MCF 10A (cell line): ENCODE measurements around the gene IER2. TPM values are rescaled to one million over a fixed set of nuclear protein-coding genes. Genes with fewer than 3 reads are reported as not detected.

ENCODE experiments used
- BruUV-seq: library from RNA; stranded (reverse); fragments of 400-500 nt; replicated peaks from 2 replicates; lab custom pipeline; 2021; lab: Mats Ljungman, UMichigan
- CTCF ChIA-PET: fragments of 300-600 bp; sonication (Branson Sonifier 250); formaldehyde crosslinking; extraction: SDS; loops from one replicate; lab custom pipeline; 2021; ENCODE audit warnings: antibody characterized with exemption, inconsistent platforms; lab: Yijun Ruan, JAX
- POLR2A ChIA-PET: fragments of 300-600, 350-650 bp; sonication (Branson Sonifier 250); formaldehyde crosslinking; extraction: SDS; loops from one replicate; lab custom pipeline; 2020; ENCODE audit warnings: antibody characterized with exemption, inconsistent platforms; lab: Yijun Ruan, JAX
- DNase-seq: peaks from one replicate; pipeline ENCODE4 v3.0.0-alpha.2; 2018; ENCODE audit not compliant: unreplicated experiment
- H3K27ac Mint-ChIP-seq: one replicate; pipeline ENCODE4 v1.8.0; 2022; ENCODE audit warnings: mild to moderate bottlenecking, low read depth, mixed read lengths; ENCODE audit not compliant: unreplicated experiment
- H3K27me3 Mint-ChIP-seq: one replicate; pipeline ENCODE4 v1.8.0; 2022; ENCODE audit warnings: mixed read lengths; ENCODE audit not compliant: insufficient read depth, unreplicated experiment
- H3K36me3 Mint-ChIP-seq: one replicate; pipeline ENCODE4 v1.8.0; 2022; ENCODE audit warnings: mild to moderate bottlenecking, moderate library complexity, mixed read lengths; ENCODE audit not compliant: insufficient read depth, unreplicated experiment
- H3K4me1 Mint-ChIP-seq: one replicate; pipeline ENCODE4 v1.8.0; 2022; ENCODE audit warnings: mixed read lengths; ENCODE audit not compliant: insufficient read depth, unreplicated experiment
- H3K4me3 Mint-ChIP-seq: one replicate; pipeline ENCODE4 v1.8.0; 2022; ENCODE audit warnings: mild to moderate bottlenecking, moderate library complexity, mixed read lengths; ENCODE audit not compliant: unreplicated experiment
- H3K9me3 Mint-ChIP-seq: one replicate; pipeline ENCODE4 v1.8.0; 2022; ENCODE audit warnings: mixed read lengths; ENCODE audit not compliant: unreplicated experiment
- intact Hi-C: fragments of 100-400 bp; cut with micrococcal nuclease; formaldehyde crosslinking; loops from 2 replicates; pipeline ENCODE4 v1.14.1; 2022
- total RNA-seq: library from RNA; stranded (reverse); gene quantifications from 2 replicates; pipeline ENCODE4 v1.2.3, GENCODE V29; 2022
- TF ChIP-seq, protein P1 (sequence below): fragments of 200-600 bp; IDR thresholded peaks from one replicate; pipeline ENCODE4 v1.8.0; 2022; ENCODE audit warnings: antibody characterized with exemption, mild to moderate bottlenecking; ENCODE audit not compliant: unreplicated experiment

Gene IER2
- total RNA-seq, 1 experiment from 2014 or later = 92.3 TPM

DNA sequence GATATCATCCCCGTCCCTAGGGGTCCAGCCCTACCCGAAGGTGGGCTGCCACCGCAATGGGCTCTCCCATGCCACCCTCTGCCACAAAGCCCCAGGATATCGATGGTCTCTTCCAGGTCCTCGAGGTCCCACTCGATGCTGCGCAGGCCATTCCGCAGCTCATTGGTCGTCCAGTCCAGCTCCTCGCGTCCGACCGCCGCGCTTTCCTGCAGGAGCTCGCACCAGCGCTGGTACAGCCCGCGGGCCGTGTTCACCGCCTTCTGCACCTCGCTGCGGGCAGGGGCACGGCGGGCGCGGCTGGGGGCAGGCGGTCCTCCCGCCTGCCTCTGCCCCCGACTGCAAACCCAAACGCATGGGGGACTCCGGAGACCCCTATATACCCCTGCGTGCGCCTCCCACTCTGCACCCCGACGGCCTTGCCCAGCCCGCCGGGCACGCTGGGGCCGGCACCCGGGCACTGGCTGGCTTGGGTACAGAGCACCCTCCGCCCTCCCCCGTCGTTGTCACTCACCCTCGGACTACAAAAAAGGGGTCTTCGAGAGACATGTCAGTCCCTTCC, 504 bp upstream of the IER2 start:
- peak; percentile 48 for DNase-seq
- TF ChIP-seq, protein P1, sequence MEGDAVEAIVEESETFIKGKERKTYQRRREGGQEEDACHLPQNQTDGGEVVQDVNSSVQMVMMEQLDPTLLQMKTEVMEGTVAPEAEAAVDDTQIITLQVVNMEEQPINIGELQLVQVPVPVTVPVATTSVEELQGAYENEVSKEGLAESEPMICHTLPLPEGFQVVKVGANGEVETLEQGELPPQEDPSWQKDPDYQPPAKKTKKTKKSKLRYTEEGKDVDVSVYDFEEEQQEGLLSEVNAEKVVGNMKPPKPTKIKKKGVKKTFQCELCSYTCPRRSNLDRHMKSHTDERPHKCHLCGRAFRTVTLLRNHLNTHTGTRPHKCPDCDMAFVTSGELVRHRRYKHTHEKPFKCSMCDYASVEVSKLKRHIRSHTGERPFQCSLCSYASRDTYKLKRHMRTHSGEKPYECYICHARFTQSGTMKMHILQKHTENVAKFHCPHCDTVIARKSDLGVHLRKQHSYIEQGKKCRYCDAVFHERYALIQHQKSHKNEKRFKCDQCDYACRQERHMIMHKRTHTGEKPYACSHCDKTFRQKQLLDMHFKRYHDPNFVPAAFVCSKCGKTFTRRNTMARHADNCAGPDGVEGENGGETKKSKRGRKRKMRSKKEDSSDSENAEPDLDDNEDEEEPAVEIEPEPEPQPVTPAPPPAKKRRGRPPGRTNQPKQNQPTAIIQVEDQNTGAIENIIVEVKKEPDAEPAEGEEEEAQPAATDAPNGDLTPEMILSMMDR = no peak
- BruUV-seq = no TSS peak
- Mint-ChIP-seq H3K4me3 (peak overlapping the region; percentile 82), H3K36me3 (peaks cover 43% of the 10 kb centered on the region), H3K27ac (peak overlapping the region; percentile 92), H3K27me3 (no peaks in the 10 kb centered on the region), H3K4me1 (peaks cover 11% of the 10 kb centered on the region), H3K9me3 (no peaks in the 10 kb centered on the region)
- POLR2A ChIA-PET = interaction anchor here (0.6 to 4.0 kb wide), 10 partner anchors 15 to 203 kb away, joined by 3 to 53 read pairs (median 4); partner anchors contain the start of genes NACC1 and TRMT1
- CTCF ChIA-PET = interaction anchor here (0.7 to 1.2 kb wide), 6 partner anchors 8 to 580 kb away, joined by 3 to 4 read pairs (median 3); no protein-coding TSS in a partner anchor
- intact Hi-C loops = loop anchor here (1.0 to 10.0 kb wide), 3 partner anchors 31 to 112 kb away; partner anchors contain the start of gene NACC1

DNA sequence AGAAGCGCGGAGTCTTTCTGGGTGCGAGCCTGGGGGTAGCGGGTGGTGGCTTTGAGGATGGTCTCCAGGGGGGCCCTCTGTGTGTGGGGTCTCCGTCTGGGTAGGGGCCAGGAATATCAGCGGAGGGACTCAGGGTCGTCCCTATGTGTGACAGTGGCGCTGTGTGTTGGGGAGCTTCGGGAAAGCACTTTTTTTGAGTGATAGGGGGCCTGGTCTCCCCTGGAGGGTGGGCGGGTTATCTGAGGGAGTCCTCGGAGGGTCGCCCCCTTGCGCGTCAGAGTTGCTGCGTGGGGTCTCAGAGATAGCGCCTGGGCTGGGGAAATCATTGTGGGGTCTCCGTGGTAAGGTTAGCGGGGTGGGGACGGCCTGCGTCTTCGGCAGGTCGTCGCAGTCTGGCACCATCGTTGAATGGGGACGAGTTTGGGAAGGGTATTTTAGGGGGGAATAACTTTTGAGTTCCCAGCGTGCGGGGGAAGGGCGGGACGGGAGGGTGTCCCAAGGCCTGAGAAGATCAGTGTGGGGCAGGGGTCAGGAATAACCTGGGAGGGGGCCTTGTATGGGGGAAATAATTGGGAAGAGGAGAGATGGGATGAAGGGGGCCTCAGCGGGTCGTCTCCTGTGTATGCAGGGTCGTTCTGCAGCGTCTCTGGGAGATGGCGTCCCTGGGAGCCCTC, 857 bp downstream of the IER2 start:
- peak overlapping the region; percentile 92 for H3K27ac Mint-ChIP-seq
- H3K4me1 Mint-ChIP-seq = peaks cover 11% of the 10 kb centered on the region
- no peaks in the 10 kb centered on the region for H3K27me3 Mint-ChIP-seq
- peak overlapping the region; percentile 82 for H3K4me3 Mint-ChIP-seq
- DNase-seq = no peak
- peaks cover 50% of the 10 kb centered on the region for H3K36me3 Mint-ChIP-seq
- TF ChIP-seq, protein P1 = no peak
- BruUV-seq = TSS peak; percentile 54
- H3K9me3 Mint-ChIP-seq = no peaks in the 10 kb centered on the region
- CTCF ChIA-PET = interaction anchor here (0.9 to 1.4 kb wide), 6 partner anchors 27 to 579 kb away, joined by 3 to 6 read pairs (median 3); no protein-coding TSS in a partner anchor
- intact Hi-C loops = loop anchor here (1.0 to 10.0 kb wide), 3 partner anchors 32 to 110 kb away; partner anchors contain the start of gene NACC1
- POLR2A ChIA-PET = interaction anchor here (0.8 to 4.0 kb wide), 8 partner anchors 13 to 127 kb away, joined by 3 to 53 read pairs (median 8); partner anchors contain the start of gene NACC1

DNA sequence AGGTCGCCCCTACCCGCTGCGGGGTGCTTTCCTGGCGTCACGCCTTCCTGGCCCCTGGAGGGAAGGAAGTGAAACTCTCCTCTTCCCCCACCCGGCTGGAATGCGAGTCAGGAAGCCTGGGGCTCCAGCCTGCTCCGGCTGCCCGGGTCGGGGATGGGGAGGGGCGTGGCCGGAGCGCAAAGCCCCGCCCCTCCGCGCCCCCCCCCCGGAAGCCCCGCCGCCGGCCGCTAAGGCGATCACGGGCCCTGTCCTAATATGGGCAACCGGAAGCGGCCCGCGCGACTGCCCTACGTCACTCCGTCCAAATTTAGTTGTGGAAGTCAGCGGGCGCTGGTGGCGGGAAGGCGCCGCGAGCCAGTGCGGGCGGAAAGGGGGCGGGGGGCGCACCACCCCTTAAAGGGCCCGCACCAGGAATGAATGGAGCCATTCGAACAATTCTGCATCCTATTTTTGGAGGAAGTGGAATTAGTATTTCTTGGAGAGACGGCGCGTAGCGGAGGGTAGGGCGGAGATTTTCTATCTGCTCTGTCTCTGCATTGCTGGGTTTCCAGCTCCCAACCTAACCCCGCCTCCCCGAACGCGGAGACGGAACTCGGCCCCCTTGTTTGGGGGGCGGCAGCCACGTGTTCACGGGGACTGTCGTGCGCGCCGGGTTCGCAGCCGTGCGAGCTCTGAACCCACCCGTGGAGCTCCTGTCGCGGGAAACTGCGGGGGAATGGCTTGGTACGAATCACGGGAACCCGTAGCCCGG, 1.6 kb downstream of the IER2 start:
- Mint-ChIP-seq H3K27ac (peak overlapping the region; percentile 92), H3K36me3 (peaks cover 55% of the 10 kb centered on the region), H3K4me1 (peaks cover 11% of the 10 kb centered on the region), H3K4me3 (peak overlapping the region; percentile 82), H3K27me3 (no peaks in the 10 kb centered on the region), H3K9me3 (no peaks in the 10 kb centered on the region)
- POLR2A ChIA-PET = interaction anchor here (0.5 to 2.8 kb wide), 30 partner anchors 13 to 707 kb away, joined by 3 to 101 read pairs (median 4); partner anchors contain the start of genes DNASE2, FARSA, JUNB and NACC1
- TF ChIP-seq, protein P1 = no peak
- BruUV-seq = no TSS peak
- DNase-seq = peak; percentile 98
- CTCF ChIA-PET = interaction anchor here (0.6 to 1.6 kb wide), 9 partner anchors 20 to 757 kb away, joined by 3 to 10 read pairs (median 3); no protein-coding TSS in a partner anchor
- intact Hi-C loops = loop anchor here (2.0 to 10.0 kb wide), 2 partner anchors 33 to 83 kb away; partner anchors contain the start of gene NACC1
